OCI-LY1 (cell line): ENCODE measurements around the gene SLC5A2.

Experiments used
- CTCF ChIP-seq: fragments of 200-600 bp; sonication (generic), shearing (Covaris generic); IDR thresholded peaks from 2 replicates; pipeline ENCODE4 v1.5.1; 2017; ENCODE audit warnings: mild to moderate bottlenecking, antibody characterized with exemption, low read length, moderate library complexity, mixed read lengths
- EZH2 ChIP-seq: fragments of 200-600 bp; sonication (generic), shearing (Covaris generic); IDR thresholded peaks from 2 replicates; pipeline ENCODE4 v1.8.0; 2017; ENCODE audit warnings: borderline replicate concordance, mixed run types, mild to moderate bottlenecking, antibody characterized with exemption, low read length, moderate library complexity, mixed read lengths

GRCh38 chr16:31440516-31441184, 42.3 kb upstream of the SLC5A2 start:
- TF ChIP-seq CTCF (no peak), EZH2 (no peak)
